ENCODE measurements around the gene SYNRG. TPM values are rescaled to one million over a fixed set of nuclear protein-coding genes. Genes with fewer than 3 reads are reported as not detected.

The SYNRG gene
- total RNA-seq, 1 experiment from 2014 or later = 40.5 TPM

DNA sequence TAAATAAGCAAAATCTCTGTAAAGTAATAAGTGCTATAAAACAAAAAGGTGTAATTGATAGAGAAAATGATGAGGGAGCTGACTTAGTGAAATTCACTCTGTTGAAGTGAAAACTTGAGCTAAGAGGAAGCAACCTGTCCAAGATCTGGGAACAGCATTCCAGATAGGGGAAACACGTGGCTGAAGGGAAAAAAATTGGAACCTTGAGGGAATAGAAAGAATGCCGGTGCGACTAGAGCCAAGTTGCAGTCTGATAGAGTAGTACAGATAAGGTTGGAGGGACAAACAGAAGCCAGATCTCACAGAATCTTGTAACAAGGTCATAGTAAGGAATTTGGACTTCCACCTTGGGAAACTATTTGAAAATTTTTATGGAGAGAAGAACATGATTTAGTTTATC is 34.7 kb upstream of the SYNRG start:
- no peaks in the 10 kb centered on the region for H3K9me3 Mint-ChIP-seq (ENCODE audit: unreplicated experiment)
- intact Hi-C loops (cut with micrococcal nuclease; ENCODE audit: unreplicated experiment) = loop anchor here (1.0 kb wide), 1 partner anchor 45 kb away; no protein-coding TSS in a partner anchor
- ChIA-PET POLR2A (interaction anchor here (1.0 to 1.2 kb wide), 4 partner anchors 27 to 154 kb away, joined by 3 to 5 read pairs (median 4); partner anchors contain the start of genes DUSP14, HNF1B and SYNRG), CTCF (interaction anchor here (1.0 to 1.1 kb wide), 2 partner anchors 27 to 42 kb away, joined by 3 to 4 read pairs; no protein-coding TSS in a partner anchor)
- DNase-seq = peak; percentile 66 to 75
- H3K4me1 Mint-ChIP-seq (ENCODE audit: low read depth, unreplicated experiment) = peaks cover 41% of the 10 kb centered on the region
- H3K4me1 ChIP-seq = peaks cover 17% of the 10 kb centered on the region
- peak overlapping the region; percentile 65 for H3K27ac Mint-ChIP-seq (ENCODE audit: unreplicated experiment)
- H3K36me3 ChIP-seq (ENCODE audit: control insufficient read depth, insufficient read depth, low read length) = no peaks in the 10 kb centered on the region
- H3K36me3 Mint-ChIP-seq (ENCODE audit: insufficient read depth, unreplicated experiment) = peaks cover 42% of the 10 kb centered on the region
- H3K27me3 ChIP-seq (replicated peaks; ENCODE audit: control insufficient read depth, insufficient read depth, low read length) = no peaks in the 10 kb centered on the region
- BruUV-seq (replicated peaks) = TSS peak; percentile 62
- H3K4me3 Mint-ChIP-seq (ENCODE audit: unreplicated experiment) = peak overlapping the region; percentile 92
- no peaks in the 10 kb centered on the region for H3K9me3 ChIP-seq
- TF ChIP-seq, protein P1, sequence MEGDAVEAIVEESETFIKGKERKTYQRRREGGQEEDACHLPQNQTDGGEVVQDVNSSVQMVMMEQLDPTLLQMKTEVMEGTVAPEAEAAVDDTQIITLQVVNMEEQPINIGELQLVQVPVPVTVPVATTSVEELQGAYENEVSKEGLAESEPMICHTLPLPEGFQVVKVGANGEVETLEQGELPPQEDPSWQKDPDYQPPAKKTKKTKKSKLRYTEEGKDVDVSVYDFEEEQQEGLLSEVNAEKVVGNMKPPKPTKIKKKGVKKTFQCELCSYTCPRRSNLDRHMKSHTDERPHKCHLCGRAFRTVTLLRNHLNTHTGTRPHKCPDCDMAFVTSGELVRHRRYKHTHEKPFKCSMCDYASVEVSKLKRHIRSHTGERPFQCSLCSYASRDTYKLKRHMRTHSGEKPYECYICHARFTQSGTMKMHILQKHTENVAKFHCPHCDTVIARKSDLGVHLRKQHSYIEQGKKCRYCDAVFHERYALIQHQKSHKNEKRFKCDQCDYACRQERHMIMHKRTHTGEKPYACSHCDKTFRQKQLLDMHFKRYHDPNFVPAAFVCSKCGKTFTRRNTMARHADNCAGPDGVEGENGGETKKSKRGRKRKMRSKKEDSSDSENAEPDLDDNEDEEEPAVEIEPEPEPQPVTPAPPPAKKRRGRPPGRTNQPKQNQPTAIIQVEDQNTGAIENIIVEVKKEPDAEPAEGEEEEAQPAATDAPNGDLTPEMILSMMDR (IDR thresholded peaks at IDR 0.05; ENCODE audit: insufficient read depth in 1 of 2, low read depth in 1 of 2, low read length in 1 of 2, severe bottlenecking in 1 of 2, unreplicated experiment in 1 of 2) = no peak
- peak overlapping the region; percentile 88 for H3K4me3 ChIP-seq (ENCODE audit: low read depth, low read length)
- no peaks in the 10 kb centered on the region for H3K27me3 Mint-ChIP-seq (ENCODE audit: insufficient read depth, unreplicated experiment)

DNA sequence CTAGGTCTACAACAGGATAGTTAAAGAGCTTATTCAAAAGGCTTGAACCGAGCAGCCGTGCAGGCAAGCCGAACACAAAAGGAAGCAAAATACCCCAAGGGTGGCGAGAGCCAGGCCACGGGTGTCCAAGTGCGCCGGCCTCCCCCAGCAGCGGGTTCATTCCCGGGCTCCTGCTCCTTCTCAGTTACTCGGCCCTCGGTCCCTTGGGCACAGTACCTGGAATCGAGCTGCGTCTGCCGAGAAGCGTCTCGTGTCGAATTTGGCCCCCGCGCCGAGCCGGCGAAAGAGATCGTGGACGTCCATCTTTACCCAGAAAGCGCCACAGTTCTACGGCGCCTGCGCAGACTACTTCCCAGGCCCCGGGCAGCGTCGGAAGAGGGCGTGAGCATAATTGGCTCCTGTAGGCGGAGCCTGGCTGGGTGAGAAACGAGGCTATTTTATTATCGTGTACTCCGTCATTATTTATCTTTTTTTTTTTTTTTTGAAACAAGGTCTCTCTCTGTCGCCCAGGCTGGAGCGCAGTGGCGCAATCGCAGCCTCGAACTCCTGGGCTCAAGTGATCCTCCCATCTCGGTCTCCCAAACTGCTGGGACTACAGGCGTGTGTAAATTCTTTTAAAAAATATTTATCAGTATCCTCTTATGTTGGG is 34.0 kb upstream of the SYNRG start, which contains the start of gene DDX52:
Gene DDX52 (minus strand): TSS at position 329 of the 649 bp plus-strand sequence. CDS start 26 bp downstream, at position 303.
- TF ChIP-seq, protein P1 (IDR thresholded peaks at IDR 0.05; ENCODE audit: insufficient read depth in 1 of 2, low read depth in 1 of 2, low read length in 1 of 2, severe bottlenecking in 1 of 2, unreplicated experiment in 1 of 2) = peak in 1 of 2 experiments; percentile 31
- Histone ChIP-seq H3K27me3 (replicated peaks; ENCODE audit: control insufficient read depth, insufficient read depth, low read length) (no peaks in the 10 kb centered on the region), H3K9me3 (no peaks in the 10 kb centered on the region), H3K4me1 (peaks cover 17% of the 10 kb centered on the region), H3K4me3 (ENCODE audit: low read depth, low read length) (peak within 1 kb of the TSS; percentile 88), H3K36me3 (ENCODE audit: control insufficient read depth, insufficient read depth, low read length) (no peaks in the 10 kb centered on the region)
- no TSS peak for BruUV-seq (replicated peaks)
- ChIA-PET CTCF (no interaction called here), POLR2A (interaction anchor here (1.0 kb wide), 1 partner anchor 101 kb away, joined by 5 read pairs; the partner anchor contains the start of gene HNF1B)
- H3K4me3 Mint-ChIP-seq (ENCODE audit: unreplicated experiment) = peak within 1 kb of the TSS; percentile 92
- no peaks in the 10 kb centered on the region for H3K27me3 Mint-ChIP-seq (ENCODE audit: insufficient read depth, unreplicated experiment)
- peaks cover 48% of the 10 kb centered on the region for H3K36me3 Mint-ChIP-seq (ENCODE audit: insufficient read depth, unreplicated experiment)
- H3K9me3 Mint-ChIP-seq (ENCODE audit: unreplicated experiment) = no peaks in the 10 kb centered on the region
- peak within 1 kb of the TSS; percentile 65 for H3K27ac Mint-ChIP-seq (ENCODE audit: unreplicated experiment)
- peaks cover 41% of the 10 kb centered on the region for H3K4me1 Mint-ChIP-seq (ENCODE audit: low read depth, unreplicated experiment)
- intact Hi-C loops (cut with micrococcal nuclease; ENCODE audit: unreplicated experiment) = no loop called here
- peak; percentile 94 to 95 for DNase-seq

DNA sequence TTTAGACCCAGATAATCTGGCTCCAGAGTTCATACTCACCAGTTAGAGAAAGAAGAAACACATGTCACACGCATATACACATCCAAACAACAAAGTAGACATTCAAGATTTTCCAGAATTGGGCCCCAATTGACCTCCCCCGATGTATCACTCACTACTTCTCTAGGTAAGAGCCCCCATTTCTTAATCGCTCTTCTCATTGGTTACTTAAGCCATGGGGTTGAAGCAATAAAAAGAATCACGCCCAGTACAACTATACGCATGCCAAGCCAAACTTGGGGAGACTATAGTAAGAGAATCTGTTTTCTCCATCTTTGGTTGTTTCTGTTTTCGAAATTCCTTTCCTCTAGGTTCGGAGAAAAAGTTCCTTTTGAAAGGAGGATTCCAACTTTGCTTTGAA is 33.5 kb upstream of the SYNRG start:
- Mint-ChIP-seq H3K36me3 (ENCODE audit: insufficient read depth, unreplicated experiment) (peaks cover 53% of the 10 kb centered on the region), H3K4me3 (ENCODE audit: unreplicated experiment) (peak overlapping the region; percentile 92), H3K27ac (ENCODE audit: unreplicated experiment) (peak overlapping the region; percentile 65), H3K9me3 (ENCODE audit: unreplicated experiment) (no peaks in the 10 kb centered on the region), H3K27me3 (ENCODE audit: insufficient read depth, unreplicated experiment) (no peaks in the 10 kb centered on the region), H3K4me1 (ENCODE audit: low read depth, unreplicated experiment) (peaks cover 41% of the 10 kb centered on the region)
- peak in 1 of 2 experiments; percentile 12 for DNase-seq
- ChIA-PET CTCF (no interaction called here), POLR2A (no interaction called here)
- TSS peak; percentile 64 for BruUV-seq (replicated peaks)
- TF ChIP-seq, protein P1 (IDR thresholded peaks at IDR 0.05; ENCODE audit: insufficient read depth in 1 of 2, low read depth in 1 of 2, low read length in 1 of 2, severe bottlenecking in 1 of 2, unreplicated experiment in 1 of 2) = no peak
- Histone ChIP-seq H3K9me3 (no peaks in the 10 kb centered on the region), H3K4me3 (ENCODE audit: low read depth, low read length) (peak overlapping the region; percentile 88), H3K27me3 (replicated peaks; ENCODE audit: control insufficient read depth, insufficient read depth, low read length) (no peaks in the 10 kb centered on the region), H3K36me3 (ENCODE audit: control insufficient read depth, insufficient read depth, low read length) (no peaks in the 10 kb centered on the region; the same call in 1 of the 2 replicates), H3K4me1 (peaks cover 17% of the 10 kb centered on the region)
- intact Hi-C loops (cut with micrococcal nuclease; ENCODE audit: unreplicated experiment) = no loop called here

Data from Caco-2 (cell line).